Mesenchymal stem cell (in vitro differentiated cells and primary cell): Measurements from ENCODE around the gene OGFR.
A peak's percentile ranks its signal among the peaks of the same experiment; 100 is the strongest.

ENCODE experiments used
- DNase-seq: peaks from one replicate; pipeline ENCODE4 v3.0.0-alpha.2; 2013
- H2AFZ ChIP-seq: one replicate; pipeline ENCODE4 v1.6.1; 2013; ENCODE audit warnings: low read depth, mild to moderate bottlenecking, control low read depth, inconsistent platforms, low read length, moderate library complexity
- H2AK5ac ChIP-seq: 2 replicates; pipeline ENCODE4 v1.6.1; 2013; ENCODE audit warnings: low read length, moderate library complexity, mild to moderate bottlenecking, inconsistent platforms; ENCODE audit not compliant: severe bottlenecking
- H2BK120ac ChIP-seq: one replicate; pipeline ENCODE4 v1.6.1; 2013; ENCODE audit warnings: low read depth, mild to moderate bottlenecking, inconsistent platforms, low read length, moderate library complexity
- H2BK12ac ChIP-seq, 2 experiments: one replicate each; pipeline ENCODE4 v1.6.1; 2013; ENCODE audit warnings: inconsistent platforms in 2 of 2, low read length in 2 of 2, mild to moderate bottlenecking in 2 of 2, moderate library complexity in 2 of 2, control low read depth in 1 of 2
- H2BK15ac ChIP-seq: one replicate; pipeline ENCODE4 v1.6.1; 2013; ENCODE audit warnings: mild to moderate bottlenecking, low read depth, inconsistent platforms; ENCODE audit not compliant: poor library complexity, severe bottlenecking
- H2BK5ac ChIP-seq: 2 replicates; pipeline ENCODE4 v1.6.1; 2013; ENCODE audit warnings: low read depth, mild to moderate bottlenecking, low read length, control low read depth, inconsistent platforms; ENCODE audit not compliant: poor library complexity, severe bottlenecking
- H3K14ac ChIP-seq, 2 experiments: one replicate each; pipeline ENCODE4 v1.6.1; 2013; ENCODE audit warnings: inconsistent platforms in 2 of 2, low read length in 2 of 2, control low read depth in 1 of 2, mild to moderate bottlenecking in 1 of 2, moderate library complexity in 1 of 2
- H3K18ac ChIP-seq, 2 experiments: one replicate each; pipeline ENCODE4 v1.6.1; 2013; ENCODE audit warnings: inconsistent platforms in 2 of 2, low read length in 2 of 2, control low read depth in 1 of 2, low read depth in 1 of 2, mild to moderate bottlenecking in 1 of 2
- H3K23ac ChIP-seq, 2 experiments: one replicate each; pipeline ENCODE4 v1.6.1; 2013; ENCODE audit warnings: inconsistent platforms in 2 of 2, low read length in 2 of 2, mild to moderate bottlenecking in 2 of 2, moderate library complexity in 2 of 2, control low read depth in 1 of 2
- H3K27ac ChIP-seq: 2 replicates; pipeline ENCODE4 v1.5.1; 2013; ENCODE audit warnings: mild to moderate bottlenecking, moderate library complexity, low read length, control low read depth, inconsistent platforms; ENCODE audit not compliant: poor library complexity, severe bottlenecking
- H3K27me3 ChIP-seq, 2 experiments: 2 replicates each; pipeline versions ENCODE4 v1.6.1 to v1.7.0; 2013; ENCODE audit warnings: low read length in 2 of 2, mild to moderate bottlenecking in 2 of 2, moderate library complexity in 2 of 2, control low read depth in 1 of 2, inconsistent platforms in 1 of 2; ENCODE audit not compliant: control insufficient read depth in 1 of 2, insufficient read depth in 1 of 2
- H3K36me3 ChIP-seq, 2 experiments: 2 replicates each; pipeline versions ENCODE4 v1.6.1 to v1.7.0; 2013; ENCODE audit warnings: low read length in 2 of 2, control low read depth in 1 of 2, inconsistent platforms in 1 of 2, low read depth in 1 of 2, mild to moderate bottlenecking in 1 of 2; ENCODE audit not compliant: insufficient read depth in 2 of 2, control insufficient read depth in 1 of 2
- H3K4ac ChIP-seq, 2 experiments: one replicate each; pipeline ENCODE4 v1.6.1; 2013; ENCODE audit warnings: inconsistent platforms in 2 of 2, low read length in 2 of 2, mild to moderate bottlenecking in 2 of 2, moderate library complexity in 2 of 2, control low read depth in 1 of 2, low read depth in 1 of 2
- H3K4me1 ChIP-seq: 2 replicates; pipeline ENCODE4 v1.6.1; 2013; ENCODE audit warnings: low read depth, low read length, control low read depth; ENCODE audit not compliant: control insufficient read depth, insufficient read depth
- H3K4me2 ChIP-seq: 2 replicates; pipeline ENCODE4 v1.6.1; 2013; ENCODE audit warnings: low read length, mild to moderate bottlenecking, inconsistent platforms; ENCODE audit not compliant: poor library complexity, severe bottlenecking
- H3K4me3 ChIP-seq, 2 experiments: 2 replicates each; pipeline versions ENCODE4 v1.5.1 to v1.7.0; 2013; ENCODE audit warnings: low read length in 2 of 2, mild to moderate bottlenecking in 2 of 2, control low read depth in 1 of 2, low read depth in 1 of 2; ENCODE audit not compliant: insufficient read depth in 1 of 2
- H3K79me1 ChIP-seq: replicated peaks from 2 replicates; pipeline ENCODE4 v1.6.1; 2013; ENCODE audit warnings: mild to moderate bottlenecking, control low read depth, low read length, inconsistent platforms; ENCODE audit not compliant: poor library complexity, severe bottlenecking
- H3K9ac ChIP-seq: 2 replicates; pipeline ENCODE4 v1.7.0; 2013; ENCODE audit warnings: mild to moderate bottlenecking, low read length, moderate library complexity
- H3K9me3 ChIP-seq: 2 replicates; pipeline ENCODE4 v1.7.0; 2013; ENCODE audit warnings: mild to moderate bottlenecking, low read length; ENCODE audit not compliant: control insufficient read depth
- H4K8ac ChIP-seq: one replicate; pipeline ENCODE4 v1.6.1; 2013; ENCODE audit warnings: inconsistent platforms, mild to moderate bottlenecking, low read length, moderate library complexity
- H4K91ac ChIP-seq: one replicate; pipeline ENCODE4 v1.6.1; 2013; ENCODE audit warnings: mild to moderate bottlenecking, low read length, inconsistent platforms
- whole genome bisulfite sequencing: methylation state at CpG from one replicate; pipeline ENCODE4 v1.1.7; 2013; ENCODE audit warnings: mixed read lengths; 5-methylcytosine and 5-hydroxymethylcytosine counted together

OGFR gene

GRCh38 chr20:62770111-62770910 is 34.3 kb upstream of the OGFR start:
- no peak overlapping the region for H2AFZ ChIP-seq
- 91% methylated on average over 19 of the region's 20 CpGs for WGBS
- no peaks in the 10 kb centered on the region for H3K36me3 ChIP-seq
- no peak overlapping the region for H2BK5ac ChIP-seq
- H3K4me3 ChIP-seq, result no peak overlapping the region
- no peak overlapping the region for H2AK5ac ChIP-seq
- peaks cover 12% of the 10 kb centered on the region for H3K4me1 ChIP-seq
- no peak overlapping the region for H3K4me2 ChIP-seq
- no peak overlapping the region for H2BK120ac ChIP-seq
- H4K91ac ChIP-seq, result peak overlapping the region; percentile 31
- peaks cover 49 to 70% of the 10 kb centered on the region in 2 experiments for H3K27me3 ChIP-seq
- no peak overlapping the region for H3K27ac ChIP-seq
- H4K8ac ChIP-seq, result no peak overlapping the region
- no peak overlapping the region for H2BK12ac ChIP-seq
- DNase-seq, result no peak
- no peaks in the 10 kb centered on the region for H3K9me3 ChIP-seq
- H2BK15ac ChIP-seq, result no peak overlapping the region
- no peak overlapping the region for H3K9ac ChIP-seq
- H3K23ac ChIP-seq, result no peak overlapping the region
- H3K14ac ChIP-seq, result no peak overlapping the region
- no peaks in the 10 kb centered on the region for H3K79me1 ChIP-seq
- H3K18ac ChIP-seq, result no peak overlapping the region
- H3K4ac ChIP-seq, result no peak overlapping the region

DNA sequence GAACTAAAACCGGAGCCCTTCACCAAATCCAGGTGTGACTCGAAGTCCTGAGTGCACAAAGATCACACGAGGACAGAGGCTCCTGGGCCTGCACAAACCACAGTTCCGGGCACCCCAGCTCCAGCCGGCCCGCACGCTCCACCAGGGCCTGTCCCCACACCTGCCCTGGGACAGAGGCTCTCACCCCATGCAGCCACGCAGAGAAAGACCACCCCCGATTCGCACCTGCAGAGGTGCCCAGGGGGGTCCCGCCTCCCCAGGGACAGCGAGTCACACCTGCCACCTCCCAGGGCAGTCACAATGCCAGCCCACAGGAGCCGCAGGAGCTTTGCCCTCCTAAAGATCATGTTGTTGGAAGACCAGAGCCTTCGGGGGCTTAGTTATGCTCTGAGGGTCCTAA is 33.7 kb upstream of the OGFR start:
- no peak for DNase-seq
- no peak overlapping the region for H3K9ac ChIP-seq
- H3K27ac ChIP-seq, result no peak overlapping the region
- H3K4me1 ChIP-seq, result peaks cover 12% of the 10 kb centered on the region
- no peak overlapping the region for H2BK5ac ChIP-seq
- H3K4me2 ChIP-seq, result no peak overlapping the region
- H3K14ac ChIP-seq, result no peak overlapping the region
- H4K8ac ChIP-seq, result no peak overlapping the region
- H4K91ac ChIP-seq, result no peak overlapping the region
- no peak overlapping the region for H2BK15ac ChIP-seq
- H3K9me3 ChIP-seq, result no peaks in the 10 kb centered on the region
- H2AFZ ChIP-seq, result no peak overlapping the region
- peaks cover 43 to 70% of the 10 kb centered on the region in 2 experiments for H3K27me3 ChIP-seq
- no peak overlapping the region for H2BK12ac ChIP-seq
- H3K4ac ChIP-seq, result no peak overlapping the region
- no peak overlapping the region for H2BK120ac ChIP-seq
- no peak overlapping the region for H3K18ac ChIP-seq
- no peak overlapping the region for H3K23ac ChIP-seq
- no peak overlapping the region for H2AK5ac ChIP-seq
- H3K4me3 ChIP-seq, result no peak overlapping the region
- H3K36me3 ChIP-seq, result no peaks in the 10 kb centered on the region
- no peaks in the 10 kb centered on the region for H3K79me1 ChIP-seq
- 91% methylated on average over 14 of the region's 14 CpGs for WGBS

DNA sequence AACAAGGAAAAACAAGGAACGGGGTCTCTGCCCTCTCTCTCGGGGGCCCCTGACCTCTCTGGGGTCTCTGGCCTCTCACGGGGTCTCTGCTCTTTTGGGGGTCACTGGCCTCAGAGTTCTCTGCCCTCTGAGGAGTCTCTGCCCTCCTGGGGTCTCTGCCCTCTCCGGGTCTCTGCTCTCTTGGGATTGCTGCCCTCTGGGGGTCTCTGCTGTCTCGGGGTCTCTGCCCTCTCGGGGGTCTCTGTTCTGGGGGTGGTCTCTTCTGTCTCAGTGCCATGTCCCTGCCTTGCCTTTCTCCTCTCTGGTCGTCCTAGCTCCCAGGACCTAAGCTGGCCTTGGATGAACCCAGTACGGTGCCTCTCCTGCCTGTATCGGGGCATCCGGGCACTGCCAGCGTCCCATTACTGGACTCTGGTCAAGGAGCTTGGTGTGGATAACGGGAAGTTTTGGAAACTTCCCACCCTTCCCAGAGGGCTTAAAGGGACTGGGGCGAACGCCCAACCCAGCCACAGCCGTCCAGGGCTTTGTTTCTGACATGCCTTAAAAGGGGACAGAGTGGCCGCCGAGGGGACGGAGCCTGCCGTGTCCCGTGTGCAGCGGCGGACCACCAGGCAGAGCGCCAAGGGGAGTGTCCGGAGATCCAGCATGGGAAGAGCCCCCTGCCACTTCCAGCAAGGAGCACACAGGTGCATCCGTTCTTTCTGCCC is 33.1 kb upstream of the OGFR start:
- Histone ChIP-seq H3K27me3 (peaks cover 44 to 68% of the 10 kb centered on the region in 2 experiments), H2AK5ac (no peak overlapping the region), H3K4ac (no peak overlapping the region), H3K18ac (no peak overlapping the region), H4K8ac (no peak overlapping the region), H4K91ac (no peak overlapping the region), H3K79me1 (no peaks in the 10 kb centered on the region), H2AFZ (no peak overlapping the region), H2BK5ac (no peak overlapping the region), H3K9ac (no peak overlapping the region), H3K4me3 (no peak overlapping the region), H3K9me3 (no peaks in the 10 kb centered on the region), H3K23ac (no peak overlapping the region), H2BK120ac (no peak overlapping the region), H3K14ac (no peak overlapping the region), H2BK15ac (no peak overlapping the region), H3K4me1 (peaks cover 12% of the 10 kb centered on the region), H2BK12ac (no peak overlapping the region), H3K4me2 (no peak overlapping the region), H3K36me3 (no peaks in the 10 kb centered on the region), H3K27ac (no peak overlapping the region)
- WGBS, result 88% methylated on average over 25 of the region's 25 CpGs
- no peak for DNase-seq

DNA sequence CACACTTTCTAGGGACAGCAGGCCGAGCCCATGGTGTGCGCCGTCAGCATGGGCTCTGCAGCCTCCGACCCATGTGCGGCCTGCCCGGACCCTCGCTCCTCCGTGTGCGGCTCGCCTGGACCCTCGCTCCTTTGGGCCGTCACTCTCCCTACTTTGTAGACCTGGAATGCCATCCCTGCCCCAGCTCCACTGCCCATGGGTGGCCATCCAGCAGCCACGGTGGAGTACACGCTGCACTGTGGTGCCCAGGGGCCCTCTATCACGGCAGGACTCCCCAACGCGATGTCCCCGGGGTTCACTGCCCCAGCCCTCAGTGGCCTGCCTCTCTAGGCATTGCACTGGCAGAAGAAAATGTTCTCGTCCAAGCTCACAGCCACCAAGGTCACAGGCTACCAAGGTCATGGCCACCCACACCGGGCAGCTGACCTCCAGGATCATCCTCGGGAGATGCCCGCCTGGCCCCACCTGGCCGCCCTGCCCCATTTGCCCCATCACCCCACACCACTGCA is 32.5 kb upstream of the OGFR start:
- H3K79me1 ChIP-seq, result no peaks in the 10 kb centered on the region
- H3K23ac ChIP-seq, result no peak overlapping the region
- H2AFZ ChIP-seq, result no peak overlapping the region
- H3K18ac ChIP-seq, result no peak overlapping the region
- 90% methylated on average over 23 of the region's 23 CpGs for WGBS
- H3K4me1 ChIP-seq, result peaks cover 10% of the 10 kb centered on the region
- no peak overlapping the region for H2BK15ac ChIP-seq
- H3K4me3 ChIP-seq, result no peak overlapping the region
- no peaks in the 10 kb centered on the region for H3K36me3 ChIP-seq
- H2AK5ac ChIP-seq, result no peak overlapping the region
- no peak overlapping the region for H2BK12ac ChIP-seq
- DNase-seq, result no peak
- no peak overlapping the region for H3K27ac ChIP-seq
- no peak overlapping the region for H3K9ac ChIP-seq
- H3K14ac ChIP-seq, result no peak overlapping the region
- H4K8ac ChIP-seq, result no peak overlapping the region
- no peaks in the 10 kb centered on the region for H3K9me3 ChIP-seq
- H3K4me2 ChIP-seq, result no peak overlapping the region
- H2BK5ac ChIP-seq, result no peak overlapping the region
- H4K91ac ChIP-seq, result no peak overlapping the region
- no peak overlapping the region for H2BK120ac ChIP-seq
- H3K4ac ChIP-seq, result no peak overlapping the region
- H3K27me3 ChIP-seq, result peaks cover 39 to 62% of the 10 kb centered on the region in 2 experiments
